OCI-LY1 (cell line): ENCODE measurements around the gene CCT3.

Experiments used
- H2AFZ ChIP-seq: fragments of 200-600 bp; sonication (generic), shearing (Covaris generic); 2 replicates; pipeline ENCODE4 v1.6.0; 2014; ENCODE audit warnings: antibody characterized with exemption, mild to moderate bottlenecking, low read length
- H3F3A ChIP-seq: fragments of 200-600 bp; sonication (generic), shearing (Covaris generic); 2 replicates; pipeline ENCODE4 v1.6.0; 2014; ENCODE audit warnings: mild to moderate bottlenecking, antibody characterized with exemption, low read length, moderate library complexity; ENCODE audit not compliant: insufficient read depth
- H3K27ac ChIP-seq: fragments of 200-600 bp; sonication (generic); 2 replicates; pipeline ENCODE4 v1.5.1; 2014; ENCODE audit warnings: low read length, mixed run types, mild to moderate bottlenecking, low read depth; ENCODE audit not compliant: poor library complexity, severe bottlenecking
- H3K27me3 ChIP-seq: fragments of 200-600 bp; sonication (generic); 2 replicates; pipeline ENCODE4 v1.6.0; 2014; ENCODE audit warnings: antibody characterized with exemption, mild to moderate bottlenecking, low read length, moderate library complexity; ENCODE audit not compliant: insufficient read depth
- H3K36me3 ChIP-seq: fragments of 200-600 bp; sonication (generic); 2 replicates; pipeline ENCODE4 v1.6.1; 2014; ENCODE audit warnings: mild to moderate bottlenecking, antibody characterized with exemption, low read length, moderate library complexity, mixed read lengths; ENCODE audit not compliant: insufficient read depth
- H3K4me1 ChIP-seq: fragments of 200-600 bp; sonication (generic); 2 replicates; pipeline ENCODE4 v1.5.1; 2014; ENCODE audit warnings: mild to moderate bottlenecking, low read length, moderate library complexity; ENCODE audit not compliant: insufficient read depth, severe bottlenecking
- H3K4me2 ChIP-seq: fragments of 200-600 bp; sonication (generic), shearing (Covaris generic); 2 replicates; pipeline ENCODE4 v1.6.1; 2014; ENCODE audit warnings: low read length
- H3K4me3 ChIP-seq: fragments of 200-600 bp; sonication (generic); 2 replicates; pipeline ENCODE4 v1.5.1; 2014; ENCODE audit warnings: low read length, low read depth, mild to moderate bottlenecking, mixed read lengths; ENCODE audit not compliant: poor library complexity, severe bottlenecking
- H3K79me2 ChIP-seq: fragments of 200-600 bp; shearing (Covaris generic); 2 replicates; pipeline ENCODE4 v1.6.1; 2016; ENCODE audit warnings: mixed run types, low read length, mixed read lengths; ENCODE audit not compliant: insufficient read depth
- H3K9ac ChIP-seq: fragments of 200-600 bp; sonication (generic), shearing (Covaris generic); 2 replicates; pipeline ENCODE4 v1.6.1; 2014; ENCODE audit warnings: mild to moderate bottlenecking, low read length, mixed read lengths
- H3K9me2 ChIP-seq: fragments of 200-600 bp; sonication (generic), shearing (Covaris generic); 2 replicates; pipeline ENCODE4 v1.6.1; 2014; ENCODE audit warnings: low read depth, mild to moderate bottlenecking, low read length, mixed read lengths
- H3K9me3 ChIP-seq: fragments of 200-600 bp; shearing (Covaris generic); 2 replicates; pipeline ENCODE4 v1.6.1; 2014; ENCODE audit warnings: low read length, mixed read lengths
- H4K20me1 ChIP-seq: fragments of 200-600 bp; sonication (generic), shearing (Covaris generic); 2 replicates; pipeline ENCODE4 v1.6.0; 2016; ENCODE audit warnings: mild to moderate bottlenecking, low read length; ENCODE audit not compliant: insufficient read depth
- CTCF ChIP-seq: fragments of 200-600 bp; sonication (generic), shearing (Covaris generic); IDR thresholded peaks from 2 replicates; pipeline ENCODE4 v1.5.1; 2017; ENCODE audit warnings: mild to moderate bottlenecking, antibody characterized with exemption, low read length, moderate library complexity, mixed read lengths
- EZH2 ChIP-seq: fragments of 200-600 bp; sonication (generic), shearing (Covaris generic); IDR thresholded peaks from 2 replicates; pipeline ENCODE4 v1.8.0; 2017; ENCODE audit warnings: borderline replicate concordance, mixed run types, mild to moderate bottlenecking, antibody characterized with exemption, low read length, moderate library complexity, mixed read lengths

Gene CCT3

GRCh38 chr1:156284112-156284511, 54.0 kb downstream of the CCT3 start, which contains the start of gene TMEM79:
TMEM79 (plus strand) TSS chr1:156284325; CDS start chr1:156285227, 902 bp downstream.
- H3K4me1 ChIP-seq = peaks cover 29% of the 10 kb centered on the region
- H2AFZ ChIP-seq = peak within 1 kb of the TSS; percentile 51; the same call in 1 of the 2 replicates
- no peaks in the 10 kb centered on the region for H3K9me2 ChIP-seq
- no peaks in the 10 kb centered on the region for H3K27me3 ChIP-seq
- H3F3A ChIP-seq = no peaks in the 10 kb centered on the region
- TF ChIP-seq EZH2 (no peak), CTCF (no peak)
- peaks cover 37% of the 10 kb centered on the region for H3K79me2 ChIP-seq
- peak within 1 kb of the TSS; percentile 95 for H3K4me3 ChIP-seq
- H3K9ac ChIP-seq = peak within 1 kb of the TSS; percentile 98
- H3K9me3 ChIP-seq = no peaks in the 10 kb centered on the region
- H3K4me2 ChIP-seq = peak within 1 kb of the TSS; percentile 97
- no peaks in the 10 kb centered on the region for H4K20me1 ChIP-seq
- peak within 1 kb of the TSS; percentile 53 for H3K27ac ChIP-seq
- peaks cover 15% of the 10 kb centered on the region for H3K36me3 ChIP-seq

- Histone ChIP-seq H3K27ac (peak overlapping the region; percentile 53), H3K4me2 (peak overlapping the region; percentile 97), H3K4me1 (peaks cover 29% of the 10 kb centered on the region), H3K36me3 (peaks cover 21% of the 10 kb centered on the region), H3K9me3 (no peaks in the 10 kb centered on the region), H3F3A (no peaks in the 10 kb centered on the region), H3K4me3 (peak overlapping the region; percentile 95), H3K9ac (peak overlapping the region; percentile 98), H4K20me1 (no peaks in the 10 kb centered on the region), H2AFZ (no peak overlapping the region), H3K9me2 (no peaks in the 10 kb centered on the region), H3K27me3 (no peaks in the 10 kb centered on the region), H3K79me2 (peaks cover 37% of the 10 kb centered on the region)
- TF ChIP-seq EZH2 = no peak
- no peak for TF ChIP-seq CTCF
These were observed 54.6 kb downstream of the CCT3 start for GRCh38 chr1:156283521-156283920.

- Histone ChIP-seq H3K27ac (peak within 1 kb of the TSS; percentile 79), H3K79me2 (peaks cover 37% of the 10 kb centered on the region), H3K4me2 (peak within 1 kb of the TSS; percentile 97), H4K20me1 (no peaks in the 10 kb centered on the region), H3K36me3 (peaks cover 29% of the 10 kb centered on the region), H3K4me3 (peak within 1 kb of the TSS; percentile 95), H2AFZ (peak within 1 kb of the TSS; percentile 51; the same call in 1 of the 2 replicates), H3F3A (no peaks in the 10 kb centered on the region), H3K9me2 (no peaks in the 10 kb centered on the region), H3K9ac (peak within 1 kb of the TSS; percentile 98), H3K4me1 (peaks cover 29% of the 10 kb centered on the region), H3K9me3 (no peaks in the 10 kb centered on the region), H3K27me3 (no peaks in the 10 kb centered on the region)
- TF ChIP-seq EZH2 (no peak), CTCF (no peak)
These were observed 55.4 kb downstream of the CCT3 start, which contains the start of gene SMG5 for GRCh38 chr1:156282479-156283222. SMG5 (minus strand) TSS chr1:156282825; CDS start chr1:156282680, 145 bp downstream.
